ENCODE results near the gene MRM3. TPM values are rescaled to one million over a fixed set of nuclear protein-coding genes. Genes with fewer than 3 reads are reported as not detected.

Gene MRM3
- total RNA-seq, 2 experiments from 2014 or later, result 29.5 to 47.1 TPM

DNA sequence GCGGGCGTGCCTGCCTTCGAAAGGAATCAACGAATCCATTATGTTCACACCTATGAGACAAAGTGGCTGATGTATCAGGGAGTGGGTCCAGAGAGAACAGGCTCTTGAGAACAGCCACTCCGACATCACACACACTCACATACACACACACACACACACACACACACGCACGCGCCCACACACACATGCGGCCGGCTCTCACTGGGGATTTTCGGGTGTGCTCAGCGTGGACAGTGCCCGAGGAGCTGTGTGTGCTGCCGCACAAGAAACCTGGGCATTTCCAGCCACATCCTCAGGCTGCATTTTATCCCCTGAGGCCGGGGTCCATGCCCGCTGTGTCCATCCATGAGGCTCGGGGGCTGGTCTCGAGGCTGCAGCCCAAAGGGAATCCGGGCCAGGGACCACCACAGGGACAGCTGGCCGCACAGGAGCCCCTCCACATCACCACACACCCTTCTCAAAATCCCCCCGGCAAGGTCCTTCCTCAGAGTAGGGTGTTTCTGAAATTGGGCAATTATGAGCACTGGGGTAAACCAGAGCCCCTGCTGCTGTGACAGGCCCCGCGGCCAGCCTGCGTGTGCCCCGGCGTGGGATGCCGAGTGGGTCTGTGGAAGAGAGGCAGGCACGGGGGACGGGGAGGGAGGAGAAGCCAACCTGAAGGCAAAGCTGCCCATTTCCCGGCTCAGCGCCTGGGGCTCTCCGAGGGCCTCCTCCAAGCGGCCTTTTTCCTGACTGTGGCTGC lies 24.8 kb downstream of the MRM3 start:
- Histone ChIP-seq H3K4me2 (ENCODE audit: low read length) (no peak overlapping the region), H3K9me3 (ENCODE audit: low read length) (no peaks in the 10 kb centered on the region), H3K4me3 (ENCODE audit: low read depth, low read length, poor library complexity, severe bottlenecking) (no peak overlapping the region), H4K20me1 (ENCODE audit: insufficient read depth, low read length) (no peaks in the 10 kb centered on the region), H3K36me3 (ENCODE audit: insufficient read depth, low read length) (no peaks in the 10 kb centered on the region), H3K4me1 (ENCODE audit: insufficient read depth, low read length, poor library complexity, severe bottlenecking) (no peaks in the 10 kb centered on the region), H3K9me2 (ENCODE audit: insufficient read depth, low read length) (no peaks in the 10 kb centered on the region), H2AFZ (ENCODE audit: low read length) (no peak overlapping the region), H3K79me2 (ENCODE audit: insufficient read depth, low read depth, low read length) (no peaks in the 10 kb centered on the region), H3K27ac (ENCODE audit: low read depth, low read length, poor library complexity, severe bottlenecking) (no peak overlapping the region)
- BruUV-seq (replicated peaks), result no TSS peak
- DNase-seq (ENCODE audit: low spot score), result no peak
- TF ChIP-seq EZH2phosphoT487 (IDR thresholded peaks at IDR 0.05; ENCODE audit: borderline replicate concordance, low read depth, low read length) (no peak), CTCF (conservative IDR thresholded peaks at IDR 0.05; ENCODE audit: low read length) (no peak)
- ChIA-PET CTCF (ENCODE audit: unreplicated experiment) (no interaction called here), POLR2A (no interaction called here)
- intact Hi-C loops (cut with micrococcal nuclease; ENCODE audit: unreplicated experiment), result no loop called here

GRCh38 chr17:807523-808294 lies 25.6 kb downstream of the MRM3 start:
- POLR2A ChIA-PET, result interaction anchor here (0.7 kb wide), 1 partner anchor 84 kb away, joined by 4 read pairs; no protein-coding TSS in a partner anchor
- no peaks in the 10 kb centered on the region for H3K79me2 ChIP-seq (ENCODE audit: insufficient read depth, low read depth, low read length)
- H3K9me2 ChIP-seq (ENCODE audit: insufficient read depth, low read length), result no peaks in the 10 kb centered on the region
- DNase-seq (ENCODE audit: low spot score), result no peak
- intact Hi-C loops (cut with micrococcal nuclease; ENCODE audit: unreplicated experiment), result no loop called here
- H3K27ac ChIP-seq (ENCODE audit: low read depth, low read length, poor library complexity, severe bottlenecking), result no peak overlapping the region
- no peaks in the 10 kb centered on the region for H3K36me3 ChIP-seq (ENCODE audit: insufficient read depth, low read length)
- H4K20me1 ChIP-seq (ENCODE audit: insufficient read depth, low read length), result no peaks in the 10 kb centered on the region
- TF ChIP-seq EZH2phosphoT487 (IDR thresholded peaks at IDR 0.05; ENCODE audit: borderline replicate concordance, low read depth, low read length) (no peak), CTCF (conservative IDR thresholded peaks at IDR 0.05; ENCODE audit: low read length) (no peak)
- H3K4me1 ChIP-seq (ENCODE audit: insufficient read depth, low read length, poor library complexity, severe bottlenecking), result no peaks in the 10 kb centered on the region
- CTCF ChIA-PET (ENCODE audit: unreplicated experiment), result no interaction called here
- BruUV-seq (replicated peaks), result no TSS peak
- H3K9me3 ChIP-seq (ENCODE audit: low read length), result no peaks in the 10 kb centered on the region
- no peak overlapping the region for H3K4me2 ChIP-seq (ENCODE audit: low read length)
- no peak overlapping the region for H3K4me3 ChIP-seq (ENCODE audit: low read depth, low read length, poor library complexity, severe bottlenecking)
- H2AFZ ChIP-seq (ENCODE audit: low read length), result no peak overlapping the region
